HFFc6 (cell line): Measurements from ENCODE around the gene CD226. TPM values are rescaled to one million over a fixed set of nuclear protein-coding genes. Genes with fewer than 3 reads are reported as not detected.
"Not testable (repeated sequence)": the region's sequence is repeated elsewhere in the genome, so short reads cannot be mapped to it uniquely, and the experiment has no call there.

Experiments
- DNase-seq: peaks from one replicate; pipeline ENCODE4 v3.0.0-alpha.2; 2018
- H3K27ac Mint-ChIP-seq: 2 replicates; pipeline ENCODE4 v1.8.0; 2020; ENCODE audit warnings: mild to moderate bottlenecking, mixed read lengths
- H3K27me3 Mint-ChIP-seq: 2 replicates; pipeline ENCODE4 v1.8.0; 2021; ENCODE audit warnings: mild to moderate bottlenecking, moderate library complexity, mixed read lengths; ENCODE audit not compliant: insufficient read depth
- H3K36me3 Mint-ChIP-seq: 2 replicates; pipeline ENCODE4 v1.8.0; 2021; ENCODE audit warnings: low read depth, mixed read lengths
- H3K4me1 Mint-ChIP-seq: 2 replicates; pipeline ENCODE4 v1.8.0; 2020; ENCODE audit warnings: low read depth, mixed read lengths
- H3K4me3 Mint-ChIP-seq: 2 replicates; pipeline ENCODE4 v1.8.0; 2020; ENCODE audit warnings: mild to moderate bottlenecking, moderate library complexity, mixed read lengths
- H3K9me3 Mint-ChIP-seq: 2 replicates; pipeline ENCODE4 v1.8.0; 2020; ENCODE audit warnings: mild to moderate bottlenecking, mixed read lengths
- total RNA-seq, 6 experiments: library from RNA; stranded (reverse); fragmentation: NEBNext Ultra II Directional; extraction: Animal tissue kit (Norgen Biotek cat#: 25700); gene quantifications; 2 replicates in 1 of 6; 3 replicates in 5 of 6; pipeline ENCODE4 v1.2.3, GENCODE V29; 2021
- TF ChIP-seq, protein P1 (sequence below): fragments of 200-600 bp; sonication (generic); IDR thresholded peaks from 2 replicates; pipeline ENCODE4 v1.5.0; 2021; ENCODE audit warnings: antibody characterized with exemption, mild to moderate bottlenecking

The CD226 gene
- total RNA-seq, 6 experiments from 2014 or later, result 0.14 to 0.78 (median 0.34) TPM

DNA sequence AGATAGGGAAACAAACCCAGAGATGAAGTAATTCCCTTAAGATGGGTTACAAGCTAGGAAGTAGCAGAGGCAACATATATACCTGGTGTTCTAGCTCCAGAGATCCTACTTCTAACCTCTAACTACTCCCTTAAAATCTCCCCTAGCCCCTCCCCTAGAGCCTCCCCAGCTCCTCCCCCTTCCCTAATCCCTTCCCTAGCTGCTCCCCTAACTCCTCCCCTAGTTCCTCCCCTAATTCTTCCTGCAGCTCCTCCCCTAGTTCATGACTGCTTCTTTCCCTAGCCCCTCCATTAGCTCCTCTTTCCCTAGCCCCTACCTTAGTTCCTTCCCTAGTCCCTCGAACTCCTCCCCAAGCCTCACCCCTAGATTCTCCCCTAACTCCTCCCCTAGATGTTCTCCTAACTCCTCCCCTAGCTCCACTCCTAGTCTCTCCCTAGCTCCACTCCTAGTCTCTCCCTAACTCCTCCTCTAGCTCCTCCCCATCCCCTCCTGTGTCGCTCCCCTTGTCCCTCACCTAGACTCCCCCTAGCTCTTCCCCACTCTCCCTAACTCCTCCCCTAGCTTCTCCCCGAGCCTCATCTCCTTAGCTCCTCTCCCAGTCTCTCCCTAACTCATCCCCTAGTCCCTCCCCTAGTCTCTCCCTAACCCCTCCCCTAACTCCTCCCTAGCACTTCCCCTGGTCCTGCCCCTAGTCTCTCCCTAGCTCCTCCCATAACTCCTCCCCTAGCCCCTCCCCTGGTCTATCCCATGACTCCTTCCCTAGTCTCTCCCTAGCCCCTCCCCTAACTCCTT is 108.9 kb downstream of the CD226 start:
- Mint-ChIP-seq H3K4me3 (no peak overlapping the region), H3K9me3 (no peaks in the 10 kb centered on the region), H3K27me3 (peaks cover 2% of the 10 kb centered on the region; the same call in 1 of the 2 replicates), H3K27ac (no peak overlapping the region), H3K4me1 (no peaks in the 10 kb centered on the region), H3K36me3 (no peaks in the 10 kb centered on the region)
- TF ChIP-seq, protein P1, sequence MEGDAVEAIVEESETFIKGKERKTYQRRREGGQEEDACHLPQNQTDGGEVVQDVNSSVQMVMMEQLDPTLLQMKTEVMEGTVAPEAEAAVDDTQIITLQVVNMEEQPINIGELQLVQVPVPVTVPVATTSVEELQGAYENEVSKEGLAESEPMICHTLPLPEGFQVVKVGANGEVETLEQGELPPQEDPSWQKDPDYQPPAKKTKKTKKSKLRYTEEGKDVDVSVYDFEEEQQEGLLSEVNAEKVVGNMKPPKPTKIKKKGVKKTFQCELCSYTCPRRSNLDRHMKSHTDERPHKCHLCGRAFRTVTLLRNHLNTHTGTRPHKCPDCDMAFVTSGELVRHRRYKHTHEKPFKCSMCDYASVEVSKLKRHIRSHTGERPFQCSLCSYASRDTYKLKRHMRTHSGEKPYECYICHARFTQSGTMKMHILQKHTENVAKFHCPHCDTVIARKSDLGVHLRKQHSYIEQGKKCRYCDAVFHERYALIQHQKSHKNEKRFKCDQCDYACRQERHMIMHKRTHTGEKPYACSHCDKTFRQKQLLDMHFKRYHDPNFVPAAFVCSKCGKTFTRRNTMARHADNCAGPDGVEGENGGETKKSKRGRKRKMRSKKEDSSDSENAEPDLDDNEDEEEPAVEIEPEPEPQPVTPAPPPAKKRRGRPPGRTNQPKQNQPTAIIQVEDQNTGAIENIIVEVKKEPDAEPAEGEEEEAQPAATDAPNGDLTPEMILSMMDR, result no peak
- no peak for DNase-seq

DNA sequence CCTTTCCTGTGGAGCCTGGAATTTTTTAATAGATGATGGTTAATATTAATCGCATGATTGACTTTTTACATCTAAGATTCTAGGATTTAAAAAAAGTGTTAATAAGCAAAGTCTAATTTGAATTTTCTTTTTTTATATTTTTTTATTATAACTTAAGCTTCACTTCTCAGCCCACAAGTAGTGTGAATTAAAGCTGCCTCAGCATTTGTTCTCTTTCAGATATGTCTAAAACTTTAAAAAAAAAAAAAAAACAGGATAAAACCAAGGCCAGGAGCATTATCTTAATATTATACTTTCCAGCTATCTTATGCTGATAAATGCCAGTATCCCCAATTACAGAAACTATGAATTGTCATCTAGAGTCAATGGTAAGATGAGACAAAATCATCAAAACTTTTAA is 109.7 kb downstream of the CD226 start:
- Mint-ChIP-seq H3K36me3 (no peaks in the 10 kb centered on the region), H3K9me3 (no peaks in the 10 kb centered on the region), H3K4me1 (no peaks in the 10 kb centered on the region), H3K27ac (no peak overlapping the region), H3K27me3 (peaks cover 2% of the 10 kb centered on the region; the same call in 1 of the 2 replicates), H3K4me3 (no peak overlapping the region)
- TF ChIP-seq, protein P1, result no peak
- DNase-seq, result no peak

DNA sequence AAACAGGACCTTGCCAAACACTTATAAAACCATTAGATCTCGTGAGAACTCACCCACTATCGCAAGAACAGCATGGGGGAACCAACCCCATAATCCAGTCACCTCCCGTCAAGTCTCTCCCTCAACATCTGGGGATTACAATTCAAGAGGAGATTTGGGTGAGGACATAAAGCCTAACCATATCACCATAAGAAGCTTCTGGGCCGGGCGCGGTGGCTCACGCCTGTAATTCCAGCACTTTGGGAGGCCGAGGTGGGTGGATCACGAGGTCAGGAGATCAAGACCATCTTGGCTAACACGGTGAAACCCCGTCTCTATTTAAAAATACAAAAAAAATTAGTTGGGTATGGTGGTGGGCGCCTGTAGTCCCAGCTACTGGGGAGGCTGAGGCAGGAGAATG is 112.7 kb downstream of the CD226 start:
- H3K4me1 Mint-ChIP-seq, H3K27ac Mint-ChIP-seq, H3K27me3 Mint-ChIP-seq, H3K36me3 Mint-ChIP-seq, H3K9me3 Mint-ChIP-seq, H3K4me3 Mint-ChIP-seq, DNase-seq: not testable (repeated sequence)

DNA sequence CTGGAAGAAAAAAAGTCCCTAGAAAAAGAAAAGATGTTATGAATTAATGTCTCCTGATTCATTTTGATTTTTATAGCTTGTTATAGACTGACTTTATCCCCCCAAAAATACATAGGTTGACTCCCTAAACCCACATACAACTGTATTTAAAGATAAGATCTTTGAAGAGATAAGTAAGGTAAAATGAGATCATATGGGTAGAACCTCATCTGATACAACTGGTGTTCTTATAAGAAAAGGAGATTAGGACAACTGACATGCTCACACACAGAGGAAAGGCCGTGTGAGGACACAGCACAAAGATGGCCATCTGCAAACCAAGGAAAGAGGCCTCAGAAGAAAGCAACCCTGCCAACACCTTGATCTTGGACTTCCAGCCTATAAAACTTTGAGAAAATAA is 117.5 kb downstream of the CD226 start:
- no peaks in the 10 kb centered on the region for H3K36me3 Mint-ChIP-seq
- no peak overlapping the region for H3K27ac Mint-ChIP-seq

GRCh38 chr18:69820538-69820937 is 127.1 kb downstream of the CD226 start:
- H3K27me3 Mint-ChIP-seq, result no peaks in the 10 kb centered on the region
- H3K36me3 Mint-ChIP-seq, result no peaks in the 10 kb centered on the region
- H3K4me3 Mint-ChIP-seq, result no peak overlapping the region
- H3K9me3 Mint-ChIP-seq, result no peaks in the 10 kb centered on the region
- H3K27ac Mint-ChIP-seq, result no peak overlapping the region
- no peak for DNase-seq
- H3K4me1 Mint-ChIP-seq, result peaks cover 12% of the 10 kb centered on the region
- TF ChIP-seq, protein P1, result no peak

More for the DNA sequence above, 117.5 kb downstream of the CD226 start:
- H3K9me3 Mint-ChIP-seq, result no peaks in the 10 kb centered on the region
- H3K27me3 Mint-ChIP-seq, result no peaks in the 10 kb centered on the region
- DNase-seq, result no peak
- H3K4me1 Mint-ChIP-seq, result no peaks in the 10 kb centered on the region
- no peak overlapping the region for H3K4me3 Mint-ChIP-seq
- TF ChIP-seq, protein P1, result no peak

DNA sequence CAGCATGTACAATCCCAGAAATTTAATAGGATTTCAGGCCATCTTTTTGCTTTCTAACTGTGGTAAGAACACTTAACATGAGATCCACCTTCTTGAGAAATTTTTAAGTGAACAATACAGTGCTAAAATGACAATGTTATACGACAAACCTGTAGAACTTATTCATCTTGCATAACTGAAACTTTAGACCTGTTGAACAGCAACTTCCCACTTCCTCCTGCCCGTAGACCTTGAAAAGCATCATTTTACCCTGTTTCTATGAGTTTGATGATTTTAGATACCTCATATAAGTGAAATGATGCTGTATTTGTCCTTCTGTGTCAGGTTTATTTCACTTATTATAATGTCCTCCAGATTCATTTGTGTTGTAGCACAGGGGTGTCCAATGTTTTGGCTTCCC is 128.2 kb downstream of the CD226 start:
- Mint-ChIP-seq H3K4me3 (no peak overlapping the region), H3K9me3 (no peaks in the 10 kb centered on the region), H3K27me3 (no peaks in the 10 kb centered on the region; the same call in 1 of the 2 replicates), H3K36me3 (no peaks in the 10 kb centered on the region), H3K4me1 (peaks cover 12% of the 10 kb centered on the region), H3K27ac (no peak overlapping the region)
- TF ChIP-seq, protein P1, result no peak
- no peak for DNase-seq
